GM21528 (cell line): Measurements from ENCODE around the gene EXD3.

Source experiments
- ATAC-seq: cut with Tn5 transposase; IDR thresholded peaks from one replicate; pipeline ENCODE4 v1.9.1; 2021; ENCODE audit warnings: mild to moderate bottlenecking, moderate library complexity; ENCODE audit not compliant: unreplicated experiment, low FRiP score

Gene EXD3

DNA sequence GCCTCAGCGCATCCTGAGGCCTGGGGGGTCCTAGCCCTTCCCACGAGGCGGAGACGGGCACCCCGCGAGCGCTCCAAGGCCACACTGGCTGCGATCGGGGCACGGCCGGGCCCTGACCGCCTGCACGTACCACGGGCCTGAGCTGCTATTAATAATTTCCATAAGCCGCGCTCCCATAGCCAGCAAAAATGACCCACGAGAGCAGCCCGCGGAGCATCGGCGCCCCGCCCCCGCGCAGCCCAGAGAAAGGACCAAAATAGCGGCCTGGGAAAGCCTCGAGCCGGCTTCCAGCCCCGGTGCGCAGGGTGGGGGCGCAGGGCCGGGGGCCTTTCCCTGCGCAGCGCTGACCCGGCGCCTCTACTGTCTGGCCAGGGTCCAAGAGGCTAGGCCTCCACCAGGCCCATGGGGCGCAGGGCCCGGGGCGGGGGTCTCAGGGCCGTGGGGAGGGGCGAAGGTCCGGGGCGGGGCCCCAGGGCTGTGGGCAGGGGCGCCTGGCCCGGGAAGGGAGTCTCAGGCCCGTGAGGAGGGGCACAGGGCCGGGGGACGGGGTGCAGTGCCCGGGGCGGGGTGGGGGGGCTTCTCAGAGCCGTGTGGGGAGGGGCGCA lies 54.4 kb downstream of the EXD3 start:
- no peak for ATAC-seq

DNA sequence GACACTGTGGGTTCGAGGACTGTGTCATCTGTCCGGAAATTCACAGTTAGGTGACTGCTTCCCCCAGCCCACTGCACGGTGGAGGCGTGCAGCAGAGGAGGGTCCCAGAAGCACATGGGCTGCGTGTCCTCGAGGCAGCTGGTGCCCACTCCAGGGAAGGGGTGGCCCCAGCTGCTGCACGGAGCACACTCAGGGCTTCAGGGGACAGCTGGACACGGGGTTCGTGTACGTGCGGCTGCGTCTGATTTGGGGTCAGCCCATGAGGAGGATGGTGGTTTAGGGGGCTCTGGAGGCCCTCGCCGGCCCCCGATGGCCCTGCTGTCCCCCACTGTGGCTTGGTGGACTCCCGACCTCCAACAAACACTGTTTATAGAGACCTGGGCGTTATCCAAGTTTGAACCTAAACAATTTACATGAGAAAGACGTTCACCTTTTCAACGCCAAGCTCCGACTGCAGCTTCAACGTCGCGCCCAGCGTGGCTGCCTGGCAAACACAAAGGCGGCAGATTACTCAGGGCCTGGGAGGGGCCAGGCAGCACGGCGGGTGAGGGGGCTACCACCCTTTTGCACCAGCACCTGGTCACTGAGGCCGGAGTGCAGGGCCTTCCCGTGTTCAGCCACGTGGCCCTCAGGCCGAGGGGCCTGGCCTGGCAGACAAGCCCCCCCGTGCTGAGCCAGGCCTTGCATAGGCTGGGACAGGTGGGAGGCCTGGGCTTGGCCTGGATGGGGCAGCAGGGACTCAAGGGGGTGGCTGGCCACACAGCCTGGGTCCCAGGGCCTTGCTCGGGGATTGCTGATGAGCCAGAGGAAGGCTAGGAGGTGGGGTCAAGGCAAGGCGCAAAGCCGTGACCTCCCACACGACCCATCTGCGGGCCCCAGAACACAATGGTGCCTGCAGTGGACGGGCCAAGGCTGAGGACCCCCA lies 55.2 kb downstream of the EXD3 start:
- ATAC-seq = no peak

DNA sequence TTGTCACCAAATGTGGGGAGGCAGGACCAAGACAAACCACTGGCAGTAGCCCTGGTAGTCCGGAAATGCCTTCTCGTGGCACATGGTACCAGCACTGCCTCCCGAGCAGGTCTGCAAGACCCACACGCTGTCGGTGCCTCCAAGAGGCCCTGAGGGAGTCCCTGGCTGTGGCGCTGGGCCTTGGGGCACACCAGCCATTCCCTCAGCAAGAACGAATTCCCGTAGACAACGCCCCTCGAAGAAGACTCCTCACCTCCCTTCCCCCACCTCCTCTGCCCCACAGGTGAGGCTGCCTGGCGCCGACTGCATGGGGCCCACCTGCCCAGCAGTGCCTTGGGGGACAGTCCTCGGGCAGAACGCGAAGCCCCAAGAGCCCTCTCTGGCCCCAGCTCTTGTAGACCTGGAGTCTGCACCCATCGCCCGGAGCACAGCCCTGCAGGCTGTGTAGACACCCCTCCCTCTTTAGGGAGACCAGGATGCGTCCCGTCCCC lies 56.0 kb downstream of the EXD3 start:
- ATAC-seq = no peak

DNA sequence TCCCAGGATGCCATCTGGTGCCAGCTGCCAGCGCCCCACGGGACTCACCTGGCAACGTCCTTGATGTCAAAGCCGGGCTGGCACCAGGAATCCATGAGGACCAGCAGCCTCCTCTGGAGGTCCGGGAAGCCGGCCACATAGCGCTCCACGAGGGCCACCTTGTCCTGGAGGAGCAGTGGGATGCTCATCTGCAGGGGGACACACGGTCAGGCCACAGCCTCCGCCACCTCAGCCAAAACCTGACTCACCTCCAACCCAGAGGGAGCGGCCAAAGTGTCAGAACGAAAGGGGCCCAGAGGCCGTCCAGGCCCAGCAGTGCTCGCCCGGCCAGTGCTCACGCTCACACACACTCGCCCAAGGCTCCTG lies 56.5 kb downstream of the EXD3 start:
- ATAC-seq = no peak

DNA sequence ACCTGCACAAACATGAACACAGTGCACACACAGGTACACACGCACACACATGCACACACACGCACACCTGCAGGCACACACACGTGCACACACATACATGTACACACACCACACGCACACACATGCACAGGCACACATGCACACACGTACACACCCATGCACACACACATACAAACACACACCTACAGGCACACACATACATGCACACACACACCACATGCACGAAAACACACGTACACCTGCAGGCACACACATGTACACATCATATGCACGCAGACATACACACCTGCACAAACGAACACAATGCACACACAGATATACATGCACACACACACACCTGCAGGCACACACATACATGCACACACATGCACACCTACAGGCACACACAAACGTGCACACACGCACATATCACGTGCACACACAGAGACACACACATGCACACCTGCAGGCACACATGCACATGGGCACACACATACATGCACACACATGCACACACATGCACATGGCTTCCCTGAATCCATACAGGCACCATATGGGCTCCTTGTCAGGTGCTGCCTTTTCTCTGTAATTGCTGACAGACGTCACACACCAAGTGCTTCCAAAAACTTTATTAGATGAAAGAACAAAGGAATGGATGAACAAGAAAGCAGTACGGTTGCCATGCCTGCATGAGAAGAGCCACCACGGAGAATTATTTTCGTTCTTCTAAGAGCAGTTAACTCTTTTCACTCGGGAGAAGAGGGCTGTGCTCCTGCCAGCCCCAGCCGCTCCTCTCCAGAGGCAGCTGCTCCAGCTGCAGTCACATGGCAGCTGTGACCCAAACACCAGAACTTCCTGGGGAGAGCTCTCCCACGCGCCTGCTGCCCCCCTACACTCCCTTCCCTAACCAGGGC lies 57.2 kb downstream of the EXD3 start:
- ATAC-seq = no peak

DNA sequence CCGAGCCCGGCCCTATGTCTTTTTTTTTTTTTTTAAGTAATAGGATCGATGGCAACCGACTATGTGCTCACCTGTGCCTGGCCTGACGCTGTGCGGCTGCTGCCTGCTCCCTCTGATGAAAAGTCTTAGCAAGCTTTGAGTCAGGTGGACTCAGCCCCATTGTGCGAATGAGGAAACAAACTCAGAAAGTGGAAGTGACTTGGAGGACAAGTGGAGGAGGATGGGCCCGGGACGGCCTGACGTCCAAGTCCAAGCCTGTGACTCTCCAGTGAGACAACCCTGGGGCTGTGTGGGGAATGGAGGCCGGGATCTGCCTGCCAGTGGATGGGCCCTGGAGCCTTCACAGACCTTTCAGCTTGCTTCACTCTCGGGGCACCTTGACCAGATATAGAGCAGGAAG lies 57.9 kb downstream of the EXD3 start:
- ATAC-seq = no peak

DNA sequence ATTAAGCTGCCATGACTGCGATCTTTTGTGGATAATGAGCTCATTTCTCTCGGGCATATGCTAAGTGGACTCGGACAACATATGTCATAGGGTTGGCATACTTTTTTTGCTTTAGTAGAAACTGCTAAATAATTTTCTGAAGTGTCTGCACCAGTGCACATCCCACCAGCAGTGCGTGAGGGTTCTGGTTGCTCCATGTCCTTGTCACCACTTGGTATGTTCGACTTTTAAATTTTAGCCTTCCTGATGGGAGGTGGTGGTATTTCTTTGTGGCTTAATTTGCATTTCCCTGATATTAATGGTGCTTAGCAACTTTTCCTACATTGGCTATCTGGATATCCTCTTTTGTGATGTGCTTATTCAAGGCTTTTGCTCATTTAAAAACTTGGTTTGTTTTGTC lies 63.1 kb downstream of the EXD3 start:
- ATAC-seq = no peak

DNA sequence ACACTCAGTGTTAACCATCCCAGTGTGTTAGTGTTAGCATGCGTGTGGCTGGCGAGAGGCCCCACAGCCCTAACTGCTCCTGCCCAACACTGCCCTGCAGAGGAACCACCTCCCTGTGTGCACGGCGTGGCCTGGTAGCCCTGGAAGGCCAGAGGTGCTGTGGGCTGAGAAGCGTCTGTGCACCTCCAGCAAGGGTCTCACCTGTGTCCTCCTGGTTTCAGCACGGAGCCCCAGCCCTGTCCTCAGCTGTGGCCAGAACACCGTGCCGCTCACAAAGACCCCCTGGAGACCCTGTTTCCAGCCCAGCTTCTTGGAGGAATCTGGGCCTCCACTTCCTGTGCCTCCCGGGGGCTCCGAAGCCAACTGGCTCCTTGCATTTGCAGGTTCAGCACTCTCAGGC lies 64.8 kb downstream of the EXD3 start:
- ATAC-seq = no peak

DNA sequence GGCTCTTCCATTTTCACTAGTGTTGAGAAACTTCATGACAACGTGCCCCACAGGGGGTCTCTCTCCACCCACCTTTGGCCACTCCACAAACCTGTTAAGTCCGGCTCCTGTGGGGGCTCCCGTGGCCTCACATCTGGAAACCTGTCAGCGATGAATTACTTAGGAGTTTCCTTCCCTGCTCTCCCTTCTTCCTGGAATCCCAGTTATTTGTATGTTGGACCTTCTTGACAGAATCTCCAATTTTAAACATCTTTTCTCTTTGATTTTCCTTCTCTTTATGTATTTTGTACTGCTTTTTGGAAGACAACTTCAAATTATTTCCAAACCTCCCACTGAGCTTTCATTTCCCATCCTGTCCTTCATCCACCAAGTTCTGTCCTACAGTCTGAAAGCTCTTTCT lies 65.8 kb downstream of the EXD3 start:
- no peak for ATAC-seq

DNA sequence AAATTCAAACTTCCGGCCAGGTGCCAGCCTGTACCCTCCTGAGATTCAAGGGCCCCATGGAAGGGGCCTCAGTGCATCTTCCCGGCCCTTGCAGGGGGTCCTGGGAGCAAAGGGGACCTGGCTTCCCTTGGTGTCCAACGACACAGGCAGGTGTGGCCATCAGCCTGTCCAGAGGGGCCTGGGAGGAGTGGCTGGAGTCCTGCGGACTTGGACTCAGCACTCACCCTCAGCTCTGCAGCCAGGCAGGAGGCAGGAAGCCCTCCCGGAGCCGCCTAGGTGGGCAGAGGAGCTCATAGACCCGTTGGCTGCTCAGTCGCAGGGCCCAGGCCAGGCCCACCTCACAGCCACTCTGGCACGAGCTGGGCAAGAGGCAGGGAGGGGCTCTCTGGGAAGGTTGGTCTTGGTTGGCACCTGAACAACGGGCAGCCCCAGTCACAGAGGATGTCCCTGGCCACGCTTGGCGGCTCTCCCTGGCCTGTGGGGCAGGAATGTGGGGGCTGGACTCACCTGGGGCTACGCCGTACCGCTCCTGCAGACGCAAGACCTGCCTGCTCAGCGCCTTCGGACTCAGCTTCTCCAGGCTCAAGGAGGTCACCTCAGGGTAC lies 67.1 kb downstream of the EXD3 start:
- no peak for ATAC-seq

DNA sequence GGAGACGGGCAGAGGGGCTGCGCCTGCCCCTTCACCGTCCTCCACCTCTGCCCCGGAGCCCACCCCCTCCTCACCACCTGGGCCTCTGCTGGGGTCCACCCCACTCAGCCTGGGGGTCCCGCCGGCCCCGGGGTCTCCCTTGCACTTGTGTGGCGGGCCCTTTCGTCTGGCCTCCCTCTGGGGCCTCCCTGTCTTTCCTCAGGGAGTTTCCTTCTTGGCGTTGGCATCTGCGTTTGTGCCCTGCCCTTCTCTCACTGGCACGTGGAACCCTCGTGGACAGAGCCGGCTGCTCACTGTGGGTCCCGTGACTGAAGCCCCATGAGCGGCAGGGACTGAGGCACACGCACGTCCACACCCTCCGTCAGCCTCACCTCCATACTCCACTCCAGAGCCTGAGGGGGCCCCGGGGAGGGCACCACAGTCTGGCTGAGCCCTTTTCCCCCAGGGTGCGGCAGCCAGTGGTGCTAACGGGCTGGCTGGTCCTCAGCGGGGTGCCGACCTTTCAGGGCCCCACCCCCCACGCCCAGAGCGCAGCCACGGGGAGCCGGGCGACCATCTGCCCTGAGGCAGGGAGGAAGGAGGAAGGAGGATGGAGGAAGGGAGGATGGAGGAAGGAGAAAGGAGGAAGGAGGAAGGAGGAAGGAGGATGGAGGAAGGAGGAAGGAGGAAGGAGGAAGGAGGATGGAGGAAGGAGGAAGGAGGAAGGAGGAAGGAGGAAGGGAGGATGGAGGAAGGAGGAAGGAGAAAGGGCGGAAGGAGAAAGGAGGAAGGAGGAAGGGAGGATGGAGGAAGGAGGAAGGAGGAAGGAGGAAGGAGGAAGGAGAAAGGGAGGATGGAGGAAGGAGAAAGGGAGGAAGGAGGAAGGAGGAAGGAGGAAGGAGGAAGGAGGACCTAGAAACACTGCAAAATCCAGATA lies 67.9 kb downstream of the EXD3 start:
- no peak for ATAC-seq

DNA sequence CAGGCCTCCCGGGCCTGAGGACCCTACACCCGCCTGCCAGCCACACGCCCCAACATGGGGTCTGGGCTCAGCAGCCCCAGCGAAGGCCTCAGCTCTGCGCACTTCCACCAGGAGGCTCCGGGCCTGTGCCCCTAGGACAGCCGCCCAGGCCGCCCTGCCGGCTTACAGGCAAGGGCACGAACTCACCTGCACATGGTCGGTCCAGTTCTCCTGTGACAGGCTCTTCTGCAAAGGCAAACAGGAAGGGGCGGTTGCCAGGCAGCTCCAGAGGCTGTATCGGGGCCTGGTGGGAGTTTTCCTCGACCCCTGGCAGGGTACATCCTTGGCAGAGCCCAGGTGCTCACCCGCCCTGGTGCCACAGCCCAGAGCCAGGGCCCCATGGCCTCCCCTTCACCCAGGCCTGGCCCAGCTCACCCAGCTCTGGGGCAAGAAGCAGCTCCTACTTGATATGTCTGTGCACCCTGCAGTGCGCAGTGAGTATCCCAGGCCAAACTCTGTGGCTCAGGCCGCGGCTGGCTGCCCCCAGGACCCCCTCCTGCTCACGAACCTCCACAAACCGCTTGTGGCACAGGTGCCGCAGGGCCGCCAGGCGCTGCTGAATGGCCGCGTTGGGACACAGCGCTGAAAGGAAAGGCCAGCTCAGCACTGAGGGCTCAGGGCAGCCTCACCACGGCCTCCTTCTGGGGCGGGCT lies 68.7 kb downstream of the EXD3 start:
- ATAC-seq = no peak

DNA sequence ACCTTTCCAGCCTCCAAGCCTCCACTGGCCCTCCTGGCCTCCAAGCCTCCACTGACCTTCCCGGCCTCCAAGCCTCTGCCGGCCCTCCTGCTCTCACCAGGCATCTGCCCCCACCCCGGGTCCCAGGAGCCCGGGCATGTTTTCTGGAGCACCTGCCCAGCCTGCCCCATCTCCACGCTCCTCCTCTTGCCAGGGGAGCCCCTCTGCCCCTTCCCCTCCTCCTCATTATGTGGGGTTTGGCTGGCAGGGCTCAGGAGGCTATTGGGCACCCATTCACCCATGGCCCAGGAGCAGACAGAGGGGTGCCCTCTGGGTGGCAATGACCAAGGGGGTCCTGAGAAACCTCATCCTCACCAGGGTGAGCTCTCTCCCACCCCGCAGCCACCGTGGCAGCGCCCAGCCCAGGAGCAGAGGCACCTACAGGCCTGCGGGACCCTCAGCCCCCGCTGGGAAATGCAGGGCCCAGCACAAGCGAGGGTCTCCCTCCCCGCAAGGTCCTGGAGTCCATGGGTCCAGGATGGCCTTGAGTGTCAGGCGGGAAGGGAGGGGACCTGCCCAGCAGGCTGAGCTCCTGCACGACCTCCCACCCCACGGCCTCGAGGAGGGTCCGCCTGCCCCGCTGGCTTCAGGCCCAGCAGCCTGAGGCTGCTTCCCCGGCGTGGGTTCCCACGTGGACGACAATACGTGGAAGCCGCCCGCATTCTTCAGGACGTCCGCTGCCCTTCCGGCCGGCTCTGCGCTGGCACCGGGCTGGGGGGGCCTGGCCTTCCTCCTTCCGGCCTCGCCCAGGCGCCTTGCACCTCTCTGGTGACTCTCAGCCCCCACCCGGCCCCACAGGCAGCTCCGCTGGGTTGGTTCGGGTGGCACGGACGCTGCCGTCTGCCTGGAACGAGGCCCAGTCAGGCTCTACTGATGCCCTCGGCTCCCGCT lies 69.5 kb downstream of the EXD3 start:
- ATAC-seq = no peak

DNA sequence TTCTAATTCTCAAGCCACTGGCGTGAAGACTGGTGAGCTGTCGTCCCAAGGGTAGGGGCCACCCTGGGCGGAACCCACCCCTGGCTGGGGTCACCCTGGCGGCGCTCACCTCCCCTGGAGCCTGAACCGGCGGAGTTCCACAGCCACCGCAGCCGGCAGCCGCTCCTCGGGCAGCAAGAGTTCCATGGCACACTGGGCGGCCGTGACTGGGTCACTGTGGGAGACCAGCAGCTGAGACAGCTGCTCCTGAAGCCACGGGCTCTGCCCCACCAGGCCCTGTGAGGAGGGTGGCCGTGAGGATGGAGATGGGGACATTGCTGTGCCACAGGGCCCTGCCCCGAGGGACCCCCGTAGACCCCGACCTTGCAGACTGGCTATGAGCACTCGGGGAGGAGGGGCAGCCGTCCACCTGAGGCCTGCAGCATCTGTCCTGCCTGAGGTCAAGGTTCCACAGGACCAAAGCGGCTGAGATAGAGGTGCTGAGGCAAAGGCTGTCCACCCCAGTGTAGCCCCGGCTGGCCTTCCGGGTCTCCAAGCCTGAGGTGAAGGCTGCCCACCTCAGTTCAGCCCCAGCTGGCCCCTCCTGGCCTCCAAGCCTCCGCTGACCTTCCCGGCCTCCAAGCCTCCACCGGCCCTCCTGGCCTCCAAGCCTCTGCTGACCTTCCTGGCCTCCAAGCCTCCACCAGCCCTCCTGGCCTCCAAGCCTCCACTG lies 70.3 kb downstream of the EXD3 start:
- ATAC-seq = no peak

DNA sequence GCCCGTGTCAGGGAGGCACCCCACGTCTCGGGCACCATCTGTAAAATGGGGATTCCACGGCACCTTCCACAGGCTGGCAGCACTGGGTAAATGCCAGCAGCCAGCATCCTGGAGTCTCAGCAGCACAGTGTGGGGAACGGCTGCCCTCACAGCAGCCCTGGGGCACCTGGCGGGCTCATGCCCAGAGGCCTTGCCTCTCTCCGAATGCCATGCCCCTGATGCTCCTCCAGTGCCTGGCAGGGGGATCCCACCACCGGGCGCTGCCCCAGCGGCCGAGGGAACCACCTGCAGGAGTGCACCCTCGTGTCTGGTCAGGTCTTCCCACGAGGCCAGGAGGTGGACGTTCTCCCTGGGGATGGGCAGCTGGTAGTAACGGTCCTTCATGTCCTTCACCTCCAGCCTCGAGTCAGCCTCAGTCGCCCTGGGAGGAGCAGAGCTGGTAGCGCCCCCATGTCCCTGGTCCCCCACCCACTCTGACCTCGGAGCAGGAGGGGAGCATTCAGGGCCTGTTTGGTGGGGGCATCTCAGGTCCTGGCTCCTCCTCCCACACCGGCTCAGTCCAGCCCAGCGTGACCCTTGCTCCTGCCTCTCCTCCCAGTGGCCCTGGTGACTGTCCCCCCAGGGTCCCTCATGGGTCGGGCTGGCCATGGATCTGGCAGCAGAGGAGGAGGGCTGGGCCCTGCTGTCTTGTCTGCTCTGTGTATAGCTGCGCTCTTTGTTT lies 71.0 kb downstream of the EXD3 start:
- no peak for ATAC-seq

DNA sequence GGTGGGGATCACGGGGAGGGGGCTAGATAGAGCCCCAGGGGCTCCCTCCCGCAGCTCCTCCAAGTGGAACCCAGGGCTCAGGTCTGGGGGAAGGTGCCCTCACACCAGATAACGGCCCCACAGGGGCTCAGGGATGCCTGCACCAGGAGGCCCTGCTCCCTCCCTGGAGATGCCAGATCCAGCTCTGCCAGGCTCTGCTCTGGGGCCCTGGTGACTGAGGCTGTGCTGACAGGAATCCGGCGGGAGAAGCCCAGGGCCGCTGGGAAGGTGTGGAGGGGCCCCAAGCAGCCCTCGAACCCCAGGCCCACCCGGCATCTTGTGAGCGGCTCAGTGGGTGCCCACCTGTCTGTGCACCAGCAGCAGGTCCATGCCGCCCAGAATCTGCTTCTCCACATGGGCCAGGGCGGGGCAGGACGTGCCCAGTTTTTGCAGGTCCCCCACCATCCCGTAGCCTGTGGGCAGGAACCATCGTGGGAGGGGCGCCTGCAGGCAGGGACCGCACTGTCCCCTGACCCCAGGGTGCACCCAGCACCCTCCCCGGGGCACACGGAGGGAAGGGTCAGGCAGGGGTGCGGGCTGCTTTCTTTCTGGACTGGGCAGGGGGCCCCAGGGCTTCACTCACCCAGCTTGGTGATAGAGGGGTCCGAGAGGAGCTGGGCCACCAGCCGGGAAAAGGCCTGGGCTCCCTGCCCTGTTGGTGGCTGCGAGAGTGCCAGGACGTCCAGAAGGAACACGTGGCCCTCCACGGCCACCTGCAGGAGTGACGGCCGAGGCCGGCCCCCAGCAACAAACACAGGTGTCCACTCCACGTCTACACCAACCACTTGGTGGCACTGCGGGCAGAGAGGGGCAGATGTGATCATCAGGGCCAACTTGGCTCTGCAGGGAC lies 72.0 kb downstream of the EXD3 start:
- ATAC-seq = no peak
